SH-SY5Y (cell line): ENCODE measurements around the gene ZNF576.

Source experiments
- GATA2 ChIP-seq: IDR thresholded peaks from 2 replicates; pipeline ENCODE4 v1.6.1; 2011; ENCODE audit warnings: mild to moderate bottlenecking, low read depth, low read length
- GATA3 ChIP-seq: IDR thresholded peaks from 2 replicates; pipeline ENCODE4 v1.6.1; 2011; ENCODE audit warnings: low read depth, mild to moderate bottlenecking, low read length, moderate library complexity

The ZNF576 gene

GRCh38 chr19:43563816-43564457, 32.5 kb upstream of the ZNF576 start:
- TF ChIP-seq GATA3: no peak

- TF ChIP-seq GATA2: no peak
- no peak for TF ChIP-seq GATA3
These were observed 31.6 kb upstream of the ZNF576 start for GRCh38 chr19:43564800-43565199.

GRCh38 chr19:43569657-43570056, 26.7 kb upstream of the ZNF576 start:
- TF ChIP-seq GATA2 (no peak), GATA3 (no peak)

GRCh38 chr19:43570174-43570791, 26.1 kb upstream of the ZNF576 start:
- TF ChIP-seq GATA2: no peak
- no peak for TF ChIP-seq GATA3

- TF ChIP-seq GATA2: no peak
- no peak for TF ChIP-seq GATA3
These were observed 24.2 kb upstream of the ZNF576 start for GRCh38 chr19:43572171-43572588.

- no peak for TF ChIP-seq GATA2
- TF ChIP-seq GATA3: no peak
These were observed 21.8 kb upstream of the ZNF576 start for GRCh38 chr19:43574424-43575155.

GRCh38 chr19:43575156-43575950, 21.0 kb upstream of the ZNF576 start, which contains the start of the genes PINLYP and XRCC1:
PINLYP (plus strand) TSS chr19:43575801; CDS start chr19:43577192, 1,391 bp downstream.
XRCC1 (minus strand) TSS chr19:43575527; CDS start chr19:43575458, 69 bp downstream.
- TF ChIP-seq GATA3: no peak
- TF ChIP-seq GATA2: no peak

- TF ChIP-seq GATA2 (no peak), GATA3 (no peak)
These were observed 20.2 kb upstream of the ZNF576 start for GRCh38 chr19:43575955-43576878.

GRCh38 chr19:43578787-43579186, 17.6 kb upstream of the ZNF576 start:
- TF ChIP-seq GATA2: no peak
- TF ChIP-seq GATA3: no peak

GRCh38 chr19:43581467-43581866, 14.9 kb upstream of the ZNF576 start:
- no peak for TF ChIP-seq GATA2
- TF ChIP-seq GATA3: no peak

GRCh38 chr19:43582495-43582894, 13.9 kb upstream of the ZNF576 start:
- TF ChIP-seq GATA2: no peak
- no peak for TF ChIP-seq GATA3

GRCh38 chr19:43584484-43584883, 11.9 kb upstream of the ZNF576 start:
- TF ChIP-seq GATA3: no peak
- no peak for TF ChIP-seq GATA2

GRCh38 chr19:43586346-43586745, 10.0 kb upstream of the ZNF576 start:
- peak; percentile 72 for TF ChIP-seq GATA2
- TF ChIP-seq GATA3: no peak

- TF ChIP-seq GATA3 (no peak), GATA2 (no peak)
These were observed 7.1 kb upstream of the ZNF576 start for GRCh38 chr19:43589277-43589676.

GRCh38 chr19:43589678-43590077, 6.7 kb upstream of the ZNF576 start:
- TF ChIP-seq GATA2 (no peak), GATA3 (no peak)
